ENCODE results near the gene PAQR7.

The PAQR7 gene

DNA sequence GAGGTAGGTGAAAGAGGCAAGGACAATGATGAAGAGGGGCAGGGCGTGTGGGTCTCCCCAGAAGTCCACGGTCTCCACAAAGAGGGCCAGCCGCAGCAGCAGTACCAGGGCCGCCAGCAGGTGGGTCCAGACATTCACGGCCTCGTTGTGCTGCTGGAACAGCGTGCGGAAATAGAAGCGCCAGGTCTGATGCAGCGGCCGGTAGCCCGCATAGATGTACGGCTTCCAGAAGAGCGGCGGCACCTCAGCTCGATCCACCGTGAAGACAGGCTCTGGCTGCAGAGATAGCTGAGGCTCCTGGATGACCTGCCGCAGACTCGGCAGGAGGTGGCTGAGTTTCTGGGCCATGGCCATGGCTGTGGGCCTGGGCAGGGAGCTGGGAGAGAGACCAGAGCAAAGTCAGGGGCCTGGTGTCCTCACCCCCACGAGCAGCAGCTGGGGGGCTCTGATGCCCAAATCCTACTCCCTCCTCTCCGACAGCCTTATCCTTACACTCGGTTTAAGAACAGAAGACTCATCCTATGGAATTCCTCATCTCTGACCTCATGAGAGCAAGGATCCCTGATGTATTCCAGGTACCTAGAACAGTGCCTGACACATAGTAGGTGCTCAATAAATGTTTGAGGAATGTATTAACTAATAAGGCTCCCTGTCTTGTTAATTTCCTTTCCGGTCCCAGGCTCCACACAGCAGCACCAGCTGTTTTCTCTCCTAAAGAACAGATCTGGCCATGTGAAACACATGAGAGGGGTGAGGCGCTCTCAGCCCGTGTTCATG lies 11.8 kb downstream of the PAQR7 start:
- no peak for DNase-seq (ENCODE audit: low read depth)
- TF ChIP-seq, protein P1, sequence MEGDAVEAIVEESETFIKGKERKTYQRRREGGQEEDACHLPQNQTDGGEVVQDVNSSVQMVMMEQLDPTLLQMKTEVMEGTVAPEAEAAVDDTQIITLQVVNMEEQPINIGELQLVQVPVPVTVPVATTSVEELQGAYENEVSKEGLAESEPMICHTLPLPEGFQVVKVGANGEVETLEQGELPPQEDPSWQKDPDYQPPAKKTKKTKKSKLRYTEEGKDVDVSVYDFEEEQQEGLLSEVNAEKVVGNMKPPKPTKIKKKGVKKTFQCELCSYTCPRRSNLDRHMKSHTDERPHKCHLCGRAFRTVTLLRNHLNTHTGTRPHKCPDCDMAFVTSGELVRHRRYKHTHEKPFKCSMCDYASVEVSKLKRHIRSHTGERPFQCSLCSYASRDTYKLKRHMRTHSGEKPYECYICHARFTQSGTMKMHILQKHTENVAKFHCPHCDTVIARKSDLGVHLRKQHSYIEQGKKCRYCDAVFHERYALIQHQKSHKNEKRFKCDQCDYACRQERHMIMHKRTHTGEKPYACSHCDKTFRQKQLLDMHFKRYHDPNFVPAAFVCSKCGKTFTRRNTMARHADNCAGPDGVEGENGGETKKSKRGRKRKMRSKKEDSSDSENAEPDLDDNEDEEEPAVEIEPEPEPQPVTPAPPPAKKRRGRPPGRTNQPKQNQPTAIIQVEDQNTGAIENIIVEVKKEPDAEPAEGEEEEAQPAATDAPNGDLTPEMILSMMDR (IDR thresholded peaks at IDR 0.05; ENCODE audit: low read depth, low read length, missing control alignments) = no peak
- H3K4me3 ChIP-seq (ENCODE audit: low read depth, low read length) = no peak overlapping the region

- no peak overlapping the region for H3K4me3 ChIP-seq (ENCODE audit: low read depth, low read length)
- no peak for DNase-seq (ENCODE audit: low read depth)
- TF ChIP-seq, protein P1 (IDR thresholded peaks at IDR 0.05; ENCODE audit: low read depth, low read length, missing control alignments) = no peak
Observed at GRCh38 chr1:25862785-25863485, 12.6 kb downstream of the PAQR7 start.

DNA sequence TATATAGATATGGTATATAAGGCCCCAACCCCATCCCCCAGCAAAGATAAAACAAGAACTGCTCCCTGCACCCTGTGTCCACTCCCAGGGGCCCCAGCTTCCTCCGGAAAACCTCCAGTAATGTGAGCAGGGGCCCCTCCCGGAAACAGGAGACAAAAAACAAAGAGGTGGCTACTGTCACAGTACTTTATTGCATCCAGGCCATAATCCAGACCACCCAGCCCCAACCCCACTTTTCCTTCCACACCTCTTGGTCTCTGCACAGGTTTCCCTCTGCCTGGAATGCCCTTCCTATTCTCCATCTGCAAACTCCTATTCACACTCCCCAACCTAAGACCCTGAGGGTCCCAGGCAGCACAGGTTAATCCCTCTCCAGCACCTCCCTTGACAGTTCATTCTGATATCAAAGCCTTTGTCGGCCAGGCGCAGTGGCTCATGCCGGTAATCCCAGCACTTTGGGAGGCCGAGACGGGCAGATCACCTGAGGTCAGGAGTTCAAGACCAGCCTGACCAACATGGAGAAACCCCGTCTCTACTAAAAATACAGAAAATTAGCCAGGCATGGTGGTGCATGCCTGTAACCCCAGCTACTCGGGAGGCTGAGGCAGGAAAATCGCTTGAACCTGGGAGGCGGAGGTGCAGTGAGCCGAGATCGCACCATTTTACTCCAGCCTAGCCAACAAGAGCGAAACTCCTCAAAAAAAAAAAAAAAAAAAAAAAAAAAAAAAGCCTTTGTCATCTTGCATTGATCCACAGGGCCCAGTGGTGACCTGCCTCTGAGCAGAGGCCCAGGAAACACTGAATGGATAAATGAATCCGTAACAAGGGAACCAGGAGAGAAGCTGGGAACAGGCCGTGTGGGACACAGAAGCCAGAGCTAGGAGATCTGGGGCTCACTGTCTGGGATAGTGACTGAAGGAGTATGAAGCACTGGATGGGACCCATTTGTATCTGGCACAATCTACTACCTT lies 13.9 kb downstream of the PAQR7 start:
- no peak overlapping the region for H3K4me3 ChIP-seq (ENCODE audit: low read depth, low read length)
- no peak for DNase-seq (ENCODE audit: low read depth)
- TF ChIP-seq, protein P1 (IDR thresholded peaks at IDR 0.05; ENCODE audit: low read depth, low read length, missing control alignments) = no peak

DNA sequence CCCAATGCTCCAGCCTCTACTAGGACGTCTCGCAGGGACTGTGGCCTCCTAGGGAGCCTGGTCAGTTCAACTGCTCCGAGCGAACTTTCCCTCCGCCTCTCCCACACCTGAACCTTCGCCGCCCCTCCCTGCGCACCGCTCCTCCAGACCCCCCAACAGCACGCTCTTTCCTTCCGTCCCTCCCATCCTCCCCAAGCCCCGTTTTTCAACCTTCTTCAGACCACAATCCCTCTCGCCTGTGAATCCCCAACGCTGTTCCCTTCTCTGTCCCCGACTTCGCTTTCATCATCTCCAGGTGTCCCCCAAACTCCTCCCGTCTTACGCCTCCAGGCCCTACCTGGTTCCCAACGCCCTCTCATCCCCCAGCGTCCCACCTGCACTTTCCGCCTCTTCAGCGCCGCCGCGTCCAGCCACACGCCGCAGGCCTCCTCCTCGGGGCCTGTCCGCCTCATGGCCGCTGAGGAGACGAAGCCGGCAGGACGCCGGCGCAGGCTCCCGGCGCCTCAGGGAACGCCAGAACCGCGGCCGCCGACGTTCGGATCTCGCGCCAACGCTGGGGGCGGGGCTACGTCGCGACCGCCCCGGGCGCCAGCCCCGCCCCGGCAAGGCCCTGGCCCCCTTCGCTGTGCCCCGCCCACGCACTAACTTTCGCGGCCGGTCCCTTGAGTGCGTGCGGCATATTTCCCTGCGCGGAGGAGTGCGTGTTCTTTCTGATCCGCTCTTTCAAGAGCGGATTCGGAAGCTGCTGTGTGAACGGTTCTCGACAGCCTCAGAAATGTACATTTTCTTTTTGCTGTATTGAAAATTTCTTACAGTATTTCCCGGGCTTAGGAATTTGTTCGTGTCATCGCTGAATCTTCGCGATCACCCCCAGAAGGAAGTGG lies 16.4 kb downstream of the PAQR7 start, which contains the start of gene AUNIP:
Gene AUNIP (minus strand): TSS at position 552 of the 884 bp plus-strand sequence. CDS start 100 bp downstream, at position 452.
- TF ChIP-seq, protein P1 (IDR thresholded peaks at IDR 0.05; ENCODE audit: low read depth, low read length, missing control alignments) = no peak
- peak; percentile 64 for DNase-seq (ENCODE audit: low read depth)

GRCh38 chr1:25858494-25858893 lies 17.0 kb downstream of the PAQR7 start:
- H3K4me3 ChIP-seq (ENCODE audit: low read depth, low read length) = peak overlapping the region; percentile 61
- TF ChIP-seq, protein P1 (IDR thresholded peaks at IDR 0.05; ENCODE audit: low read depth, low read length, missing control alignments) = no peak
- no peak for DNase-seq (ENCODE audit: low read depth)

More for the DNA sequence above, 16.4 kb downstream of the PAQR7 start, which contains the start of gene AUNIP:
- peak within 1 kb of the TSS; percentile 61 for H3K4me3 ChIP-seq (ENCODE audit: low read depth, low read length)

DNA sequence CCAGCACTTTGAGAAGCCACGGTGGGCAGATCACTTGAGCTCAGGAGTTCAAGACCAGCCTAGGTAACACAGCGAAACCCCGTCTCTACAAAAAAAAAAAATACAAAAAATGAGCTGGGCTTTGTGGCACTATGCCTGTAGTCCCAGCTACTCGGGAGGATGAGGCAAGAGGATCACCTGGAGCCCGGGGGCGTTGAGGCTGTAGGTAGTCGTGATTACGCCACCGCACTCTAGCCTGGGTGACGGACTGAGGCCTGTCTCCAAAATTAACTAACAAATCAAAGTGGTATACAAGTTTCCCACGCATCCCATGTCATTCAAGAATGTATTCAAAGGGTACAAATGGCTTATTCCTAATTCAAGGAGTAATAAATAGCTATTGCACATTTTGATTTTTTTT lies 18.7 kb downstream of the PAQR7 start:
- H3K4me3 ChIP-seq (ENCODE audit: low read depth, low read length) = no peak overlapping the region
- TF ChIP-seq, protein P1 (IDR thresholded peaks at IDR 0.05; ENCODE audit: low read depth, low read length, missing control alignments) = no peak
- DNase-seq (ENCODE audit: low read depth) = no peak

Data from GM12864 (cell line).